ENCODE measurements around the gene ETV3.

The ETV3 gene

GRCh38 chr1:157152510-157152909, 14.3 kb upstream of the ETV3 start:
- TF ChIP-seq POLR2A (IDR thresholded peaks at IDR 0.05; ENCODE audit: low read depth, low read length) = no peak
- DNase-seq (ENCODE audit: insufficient read length, low spot score) (no peak), FAIRE-seq (no peak)

- TF ChIP-seq POLR2A (IDR thresholded peaks at IDR 0.05; ENCODE audit: low read depth, low read length) = no peak
- DNase-seq (ENCODE audit: insufficient read length, low spot score) = no peak
- FAIRE-seq = no peak
Observed at GRCh38 chr1:157151506-157151905, 13.3 kb upstream of the ETV3 start.

- no peak for DNase-seq (ENCODE audit: insufficient read length, low spot score)
- TF ChIP-seq POLR2A (IDR thresholded peaks at IDR 0.05; ENCODE audit: low read depth, low read length) = no peak
- FAIRE-seq = no peak
Observed at GRCh38 chr1:157151073-157151472, 12.9 kb upstream of the ETV3 start.

GRCh38 chr1:157150631-157151030, 12.4 kb upstream of the ETV3 start:
- DNase-seq (ENCODE audit: insufficient read length, low spot score) (no peak), FAIRE-seq (no peak)
- no peak for TF ChIP-seq POLR2A (IDR thresholded peaks at IDR 0.05; ENCODE audit: low read depth, low read length)

GRCh38 chr1:157147906-157148700, 9.9 kb upstream of the ETV3 start:
- no peak for DNase-seq (ENCODE audit: insufficient read length, low spot score)
- no peak for TF ChIP-seq POLR2A (IDR thresholded peaks at IDR 0.05; ENCODE audit: low read depth, low read length)
- no peak for FAIRE-seq

- FAIRE-seq (no peak), DNase-seq (ENCODE audit: insufficient read length, low spot score) (no peak)
- TF ChIP-seq POLR2A (IDR thresholded peaks at IDR 0.05; ENCODE audit: low read depth, low read length) = no peak
Observed at GRCh38 chr1:157147037-157147436, 8.8 kb upstream of the ETV3 start.

- no peak for TF ChIP-seq POLR2A (IDR thresholded peaks at IDR 0.05; ENCODE audit: low read depth, low read length)
- DNase-seq (ENCODE audit: insufficient read length, low spot score) = no peak
- FAIRE-seq = no peak
Observed at GRCh38 chr1:157146244-157146643, 8.0 kb upstream of the ETV3 start.

- no peak for FAIRE-seq
- TF ChIP-seq POLR2A (IDR thresholded peaks at IDR 0.05; ENCODE audit: low read depth, low read length) = no peak
- DNase-seq (ENCODE audit: insufficient read length, low spot score) = no peak
Observed at GRCh38 chr1:157145076-157145475, 6.9 kb upstream of the ETV3 start.

GRCh38 chr1:157144509-157144908, 6.3 kb upstream of the ETV3 start:
- TF ChIP-seq POLR2A (IDR thresholded peaks at IDR 0.05; ENCODE audit: low read depth, low read length) = no peak
- DNase-seq (ENCODE audit: insufficient read length, low spot score) (no peak), FAIRE-seq (no peak)

- FAIRE-seq = no peak
- no peak for DNase-seq (ENCODE audit: insufficient read length, low spot score)
- TF ChIP-seq POLR2A (IDR thresholded peaks at IDR 0.05; ENCODE audit: low read depth, low read length) = no peak
Observed at GRCh38 chr1:157142765-157143423, 4.7 kb upstream of the ETV3 start.

GRCh38 chr1:157142201-157142600, 4.0 kb upstream of the ETV3 start:
- no peak for TF ChIP-seq POLR2A (IDR thresholded peaks at IDR 0.05; ENCODE audit: low read depth, low read length)
- FAIRE-seq (no peak), DNase-seq (ENCODE audit: insufficient read length, low spot score) (no peak)

GRCh38 chr1:157141212-157141855, 3.1 kb upstream of the ETV3 start:
- DNase-seq (ENCODE audit: insufficient read length, low spot score) (no peak), FAIRE-seq (no peak)
- TF ChIP-seq POLR2A (IDR thresholded peaks at IDR 0.05; ENCODE audit: low read depth, low read length) = no peak

- FAIRE-seq (no peak), DNase-seq (ENCODE audit: insufficient read length, low spot score) (no peak)
- TF ChIP-seq POLR2A (IDR thresholded peaks at IDR 0.05; ENCODE audit: low read depth, low read length) = no peak
Observed at GRCh38 chr1:157140063-157140588, 1.9 kb upstream of the ETV3 start.

- TF ChIP-seq POLR2A (IDR thresholded peaks at IDR 0.05; ENCODE audit: low read depth, low read length) = no peak
- no peak for DNase-seq (ENCODE audit: insufficient read length, low spot score)
- FAIRE-seq = no peak
Observed at GRCh38 chr1:157139052-157139715, 989 bp upstream of the ETV3 start.

Measured in H54 (cell line).